ENCODE data around the gene KRT6C. TPM values are rescaled to one million over a fixed set of nuclear protein-coding genes. Genes with fewer than 3 reads are reported as not detected.

KRT6C gene
- total RNA-seq, 4 donors from 2014 or later: 0.13 to 11.0 (median 1.0) TPM; not detected in 1

GRCh38 chr12:52474212-52474611 is 607 bp upstream of the KRT6C start:
- intact Hi-C loops (cut with DNase I; ENCODE audit: low total_unique reads): no loop called here
- H3K4me3 ChIP-seq (ENCODE audit: low read depth, poor library complexity, severe bottlenecking): no peak overlapping the region
- 92 to 97% methylated on average over 2 of the region's 2 CpGs for WGBS, 2 donors
- TF ChIP-seq CTCF (IDR thresholded peaks at IDR 0.05): no peak
- TF ChIP-seq POLR2A (IDR thresholded peaks at IDR 0.05): no peak
- no peak for DNase-seq (ENCODE audit: low spot score in 2 of 2)

GRCh38 chr12:52469853-52470252 is 3.8 kb downstream of the KRT6C start:
- TF ChIP-seq CTCF (IDR thresholded peaks at IDR 0.05) (no peak), POLR2A (IDR thresholded peaks at IDR 0.05) (no peak)
- WGBS, 2 donors: 73 to 78% methylated on average over 4 of the region's 4 CpGs
- no peak overlapping the region for H3K4me3 ChIP-seq (ENCODE audit: low read depth, poor library complexity, severe bottlenecking)
- intact Hi-C loops (cut with DNase I; ENCODE audit: low total_unique reads): no loop called here
- DNase-seq (ENCODE audit: low spot score in 2 of 2): no peak

- intact Hi-C loops (cut with DNase I; ENCODE audit: low total_unique reads): no loop called here
- no peak for TF ChIP-seq CTCF (IDR thresholded peaks at IDR 0.05)
- TF ChIP-seq POLR2A (IDR thresholded peaks at IDR 0.05): no peak
- H3K4me3 ChIP-seq (ENCODE audit: low read depth, poor library complexity, severe bottlenecking): no peak overlapping the region
- no peak for DNase-seq (ENCODE audit: low spot score in 2 of 2)
- WGBS, 2 donors: 52 to 68% methylated on average over 2 of the region's 2 CpGs
These were observed 8.7 kb downstream of the KRT6C start for GRCh38 chr12:52464897-52465296.

- TF ChIP-seq POLR2A (IDR thresholded peaks at IDR 0.05) (no peak), CTCF (IDR thresholded peaks at IDR 0.05) (no peak)
- no peak overlapping the region for H3K4me3 ChIP-seq (ENCODE audit: low read depth, poor library complexity, severe bottlenecking)
- intact Hi-C loops (cut with DNase I; ENCODE audit: low total_unique reads): no loop called here
- DNase-seq (ENCODE audit: low spot score in 2 of 2): no peak
- 66 to 81% methylated on average over 5 of the region's 5 CpGs for WGBS, 2 donors
These were observed 11.9 kb downstream of the KRT6C start for GRCh38 chr12:52461693-52462092.

- WGBS, 2 donors: 77 to 80% methylated on average over 5 of the region's 5 CpGs
- intact Hi-C loops (cut with DNase I; ENCODE audit: low total_unique reads): no loop called here
- TF ChIP-seq POLR2A (IDR thresholded peaks at IDR 0.05): no peak
- H3K4me3 ChIP-seq (ENCODE audit: low read depth, poor library complexity, severe bottlenecking): no peak overlapping the region
- DNase-seq (ENCODE audit: low spot score in 2 of 2): no peak
These were observed 14.7 kb downstream of the KRT6C start for GRCh38 chr12:52458861-52459260.

GRCh38 chr12:52455821-52456220 is 17.8 kb downstream of the KRT6C start:
- no peak overlapping the region for H3K4me3 ChIP-seq (ENCODE audit: low read depth, poor library complexity, severe bottlenecking)
- intact Hi-C loops (cut with DNase I; ENCODE audit: low total_unique reads): no loop called here
- DNase-seq (ENCODE audit: low spot score in 2 of 2): no peak
- TF ChIP-seq CTCF (IDR thresholded peaks at IDR 0.05): no peak
- no peak for TF ChIP-seq POLR2A (IDR thresholded peaks at IDR 0.05)
- 73 to 81% methylated on average over 1 of the region's 1 CpG for WGBS, 2 donors

Measured in lower leg skin (tissue), 4 donors.